Measurements from ENCODE around the gene IPO5. TPM values are rescaled to one million over a fixed set of nuclear protein-coding genes. Genes with fewer than 3 reads are reported as not detected.
A peak's percentile ranks its signal among the peaks of the same experiment; 100 is the strongest.

IPO5 gene
- total and polyA plus RNA-seq, 3 donors from 2014 or later = 231 to 465 (median 323) TPM

DNA sequence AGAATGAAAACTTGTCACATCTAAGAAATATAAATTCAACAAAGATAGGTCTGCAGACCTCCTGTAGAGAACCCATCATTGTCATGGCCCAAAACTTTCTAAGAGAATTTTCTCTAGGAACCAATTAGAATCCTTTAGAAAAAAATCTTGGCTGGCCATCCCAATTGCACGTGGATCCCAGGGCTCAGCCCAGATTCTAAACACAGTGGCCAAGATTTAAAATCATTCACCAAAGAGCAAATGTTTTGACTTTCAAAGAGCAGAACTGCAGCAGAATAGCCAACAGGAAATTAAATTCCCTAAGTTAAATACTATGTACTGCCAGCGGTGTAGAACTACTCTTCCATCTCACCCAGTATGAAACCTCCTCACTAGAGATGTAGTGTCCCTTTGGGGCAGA lies 21.3 kb downstream of the IPO5 start:
- 30 to 42% methylated on average over 2 of the region's 2 CpGs for WGBS, 2 donors
- Histone ChIP-seq H3K27ac (peak overlapping the region in 1 of 2 donors; percentile 97), H3K4me3 (no peak overlapping the region), H3K4me1 (peaks cover 9% of the 10 kb centered on the region), H3K36me3 (ENCODE audit: low read depth, missing control alignments) (no peaks in the 10 kb centered on the region), H3K27me3 (no peaks in the 10 kb centered on the region), H3K9me3 (no peaks in the 10 kb centered on the region)
- intact Hi-C loops (cut with DNase I; ENCODE audit: low total_unique reads) = no loop called here
- TF ChIP-seq POLR2A (IDR thresholded peaks at IDR 0.05) = no peak
- TF ChIP-seq, protein P1, sequence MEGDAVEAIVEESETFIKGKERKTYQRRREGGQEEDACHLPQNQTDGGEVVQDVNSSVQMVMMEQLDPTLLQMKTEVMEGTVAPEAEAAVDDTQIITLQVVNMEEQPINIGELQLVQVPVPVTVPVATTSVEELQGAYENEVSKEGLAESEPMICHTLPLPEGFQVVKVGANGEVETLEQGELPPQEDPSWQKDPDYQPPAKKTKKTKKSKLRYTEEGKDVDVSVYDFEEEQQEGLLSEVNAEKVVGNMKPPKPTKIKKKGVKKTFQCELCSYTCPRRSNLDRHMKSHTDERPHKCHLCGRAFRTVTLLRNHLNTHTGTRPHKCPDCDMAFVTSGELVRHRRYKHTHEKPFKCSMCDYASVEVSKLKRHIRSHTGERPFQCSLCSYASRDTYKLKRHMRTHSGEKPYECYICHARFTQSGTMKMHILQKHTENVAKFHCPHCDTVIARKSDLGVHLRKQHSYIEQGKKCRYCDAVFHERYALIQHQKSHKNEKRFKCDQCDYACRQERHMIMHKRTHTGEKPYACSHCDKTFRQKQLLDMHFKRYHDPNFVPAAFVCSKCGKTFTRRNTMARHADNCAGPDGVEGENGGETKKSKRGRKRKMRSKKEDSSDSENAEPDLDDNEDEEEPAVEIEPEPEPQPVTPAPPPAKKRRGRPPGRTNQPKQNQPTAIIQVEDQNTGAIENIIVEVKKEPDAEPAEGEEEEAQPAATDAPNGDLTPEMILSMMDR (IDR thresholded peaks at IDR 0.05) = no peak
- DNase-seq = no peak

- Histone ChIP-seq H3K36me3 (ENCODE audit: low read depth, missing control alignments) (no peaks in the 10 kb centered on the region), H3K27me3 (no peaks in the 10 kb centered on the region), H3K4me1 (peaks cover 9% of the 10 kb centered on the region), H3K4me3 (peak overlapping the region; percentile 64 to 88), H3K27ac (peak overlapping the region; percentile 80 to 97), H3K9me3 (no peaks in the 10 kb centered on the region)
- WGBS, 2 donors = 7 to 17% methylated on average over 19 to 20 of the region's 20 CpGs
- TF ChIP-seq, protein P1 (IDR thresholded peaks at IDR 0.05) = no peak
- no peak for TF ChIP-seq POLR2A (IDR thresholded peaks at IDR 0.05)
- no peak for DNase-seq
- intact Hi-C loops (cut with DNase I; ENCODE audit: low total_unique reads) = no loop called here
Measured at GRCh38 chr13:97975280-97975847, 21.9 kb downstream of the IPO5 start.

- 0 to 2% methylated on average over 13 to 23 of the region's 84 CpGs for WGBS, 2 donors
- H3K27ac ChIP-seq = peak overlapping the region; percentile 80 to 97
- H3K4me3 ChIP-seq = peak overlapping the region; percentile 80 to 88
- peak; percentile 63 for TF ChIP-seq POLR2A (IDR thresholded peaks at IDR 0.05)
- TF ChIP-seq, protein P1 (IDR thresholded peaks at IDR 0.05) = peak in 1 of 3 experiments; percentile 11
- H3K36me3 ChIP-seq (ENCODE audit: low read depth, missing control alignments) = no peaks in the 10 kb centered on the region
- intact Hi-C loops (cut with DNase I; ENCODE audit: low total_unique reads) = no loop called here
- peaks cover 9% of the 10 kb centered on the region for H3K4me1 ChIP-seq
- no peaks in the 10 kb centered on the region for H3K27me3 ChIP-seq
- DNase-seq = peak; percentile 92
- H3K9me3 ChIP-seq = no peaks in the 10 kb centered on the region
Measured at GRCh38 chr13:97975848-97976609, 22.6 kb downstream of the IPO5 start.

DNA sequence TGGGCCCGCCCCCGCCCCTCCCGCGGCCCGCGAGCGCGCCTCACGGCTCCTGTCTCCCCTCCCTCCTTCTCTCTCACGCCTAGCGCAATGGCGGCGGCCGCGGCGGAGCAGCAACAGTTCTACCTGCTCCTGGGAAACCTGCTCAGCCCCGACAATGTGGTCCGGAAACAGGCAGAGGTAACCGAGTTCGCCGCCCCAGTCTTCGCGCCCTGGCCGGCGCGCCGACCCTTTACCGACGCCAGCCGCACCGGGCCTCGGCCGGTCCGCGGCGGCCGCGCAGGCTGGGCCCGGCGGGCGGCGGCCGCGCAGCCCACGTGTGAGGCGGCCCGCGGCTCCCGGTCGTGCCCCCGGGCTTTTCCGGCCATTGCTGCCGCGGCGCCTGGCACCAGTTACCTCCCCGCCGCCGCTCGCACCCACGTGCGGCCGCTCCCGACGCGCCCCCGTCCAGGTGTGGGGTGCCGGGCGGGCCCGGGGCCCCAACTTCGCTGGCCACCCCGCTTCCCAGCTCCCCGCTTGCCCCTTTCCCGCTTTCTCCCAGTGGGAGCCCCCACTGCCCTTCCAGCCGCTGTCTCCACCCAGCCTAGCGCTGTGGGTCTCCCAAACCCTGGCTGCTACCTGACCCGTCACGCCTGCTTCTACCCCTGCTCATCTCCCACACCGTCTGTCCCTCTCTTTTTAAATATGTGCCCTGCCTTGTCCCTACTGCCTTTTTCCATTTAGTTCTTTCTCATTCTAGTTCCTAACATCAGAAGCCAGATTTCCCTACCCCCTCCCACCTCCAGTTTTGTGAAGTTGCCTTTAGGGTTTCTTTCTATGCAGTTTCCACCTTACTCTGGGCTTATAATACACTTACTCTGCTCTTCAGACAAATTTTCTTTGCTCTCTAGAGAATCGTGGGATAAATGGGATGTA lies 23.4 kb downstream of the IPO5 start:
- Histone ChIP-seq H3K4me3 (peak overlapping the region; percentile 80 to 88), H3K27me3 (no peaks in the 10 kb centered on the region), H3K36me3 (ENCODE audit: low read depth, missing control alignments) (no peaks in the 10 kb centered on the region), H3K4me1 (peaks cover 9% of the 10 kb centered on the region), H3K9me3 (no peaks in the 10 kb centered on the region), H3K27ac (peak overlapping the region; percentile 79 to 97)
- WGBS, 2 donors = 0 to 1% methylated on average over 31 to 68 of the region's 79 CpGs
- no peak for TF ChIP-seq POLR2A (IDR thresholded peaks at IDR 0.05)
- TF ChIP-seq, protein P1 (IDR thresholded peaks at IDR 0.05) = no peak
- intact Hi-C loops (cut with DNase I; ENCODE audit: low total_unique reads) = no loop called here
- peak; percentile 34 for DNase-seq

Data from testis (tissue), 3 donors.